Body of pancreas (tissue), 4 donors: ENCODE results near the gene SATB2.

Experiments used
- CTCF ChIP-seq, 7 experiments: fragments of 450-650 bp in 4 of 7; fragments of 200-600 bp in 3 of 7; sonication (generic) in 3 of 7; IDR thresholded peaks; one replicate each; pipeline ENCODE4 v1.5.1; 2016 to 2019; ENCODE audit warnings: antibody characterized with exemption in 7 of 7
- POLR2A ChIP-seq, 3 donors: fragments of 450-650 bp; IDR thresholded peaks; one replicate each; pipeline ENCODE4 v1.6.1; 2016; ENCODE audit warnings: antibody characterized with exemption in 3 of 3, mild to moderate bottlenecking in 2 of 3

DNA sequence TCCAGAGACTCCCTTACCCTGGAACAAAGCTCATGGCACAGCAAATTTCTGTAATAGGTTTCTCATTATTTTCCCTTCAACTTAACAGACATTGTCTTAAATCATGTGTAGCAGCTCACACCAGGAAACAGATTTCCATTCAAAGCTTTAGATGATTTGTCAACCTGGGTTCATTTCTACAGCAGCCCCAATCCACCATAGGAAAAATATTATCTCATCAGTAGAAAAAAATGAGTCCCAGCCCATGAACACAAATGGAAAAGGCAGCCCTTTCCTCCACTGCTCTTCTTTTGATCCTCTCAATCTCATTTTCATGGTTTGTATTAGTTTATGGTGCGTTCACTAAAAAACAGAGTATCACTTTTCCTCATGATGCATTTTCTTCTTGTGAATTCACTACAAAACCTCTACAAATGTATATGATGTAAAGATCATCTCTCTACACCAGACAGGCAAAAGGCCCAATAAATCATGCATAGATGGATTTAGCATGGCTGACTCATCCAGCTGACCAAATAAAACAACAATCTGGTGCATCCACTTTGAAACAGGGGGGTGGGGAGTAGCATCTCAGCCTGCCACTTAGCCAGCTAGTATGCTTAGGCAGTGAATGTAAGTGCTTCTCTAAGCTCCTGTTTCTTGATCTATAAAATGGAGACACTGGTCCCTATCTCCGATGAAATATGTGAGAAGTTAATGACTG is 78.6 kb downstream of the SATB2 start:
- TF ChIP-seq CTCF (IDR thresholded peaks at IDR 0.05): no peak
- TF ChIP-seq POLR2A (IDR thresholded peaks at IDR 0.05): no peak
